Glutamatergic neuron (in vitro differentiated cells): ENCODE data around the gene CHID1. TPM values are rescaled to one million over a fixed set of nuclear protein-coding genes. Genes with fewer than 3 reads are reported as not detected.
A peak's percentile ranks its signal among the peaks of the same experiment; 100 is the strongest.

Experiments used
- DNase-seq: peaks from one replicate; pipeline ENCODE4 v3.0.0; 2022
- H3K27ac Mint-ChIP-seq: one replicate; pipeline ENCODE4 v1.8.0; 2020; ENCODE audit warnings: mild to moderate bottlenecking, mixed read lengths, inconsistent platforms; ENCODE audit not compliant: unreplicated experiment
- H3K27me3 Mint-ChIP-seq: one replicate; pipeline ENCODE4 v1.8.0; 2020; ENCODE audit warnings: mild to moderate bottlenecking, moderate library complexity, mixed read lengths, inconsistent platforms; ENCODE audit not compliant: unreplicated experiment
- H3K36me3 Mint-ChIP-seq: one replicate; pipeline ENCODE4 v1.8.0; 2020; ENCODE audit warnings: mild to moderate bottlenecking, mixed read lengths, inconsistent platforms; ENCODE audit not compliant: unreplicated experiment
- H3K4me1 Mint-ChIP-seq: one replicate; pipeline ENCODE4 v1.8.0; 2020; ENCODE audit warnings: mild to moderate bottlenecking, low read depth, mixed read lengths, inconsistent platforms; ENCODE audit not compliant: unreplicated experiment
- H3K4me3 Mint-ChIP-seq: one replicate; pipeline ENCODE4 v1.8.0; 2020; ENCODE audit warnings: mild to moderate bottlenecking, mixed read lengths, inconsistent platforms; ENCODE audit not compliant: unreplicated experiment
- H3K9me3 Mint-ChIP-seq: one replicate; pipeline ENCODE4 v1.8.0; 2020; ENCODE audit warnings: mild to moderate bottlenecking, moderate library complexity, mixed read lengths, inconsistent platforms; ENCODE audit not compliant: unreplicated experiment
- total RNA-seq: library from RNA; stranded (reverse); fragmentation: NEBNext Ultra II Directional; extraction: Animal tissue kit (Norgen Biotek cat#: 25700); gene quantifications from one replicate; pipeline ENCODE4 v1.2.1, GENCODE V29; 2021; ENCODE audit not compliant: unreplicated experiment
- TF ChIP-seq, protein P1 (sequence below): fragments of 200-600 bp; sonication (generic); IDR thresholded peaks from one replicate; pipeline ENCODE4 v1.5.0; 2021; ENCODE audit not compliant: partially characterized antibody, unreplicated experiment

The CHID1 gene
- total RNA-seq, 1 donor from 2014 or later: 56.1 TPM

DNA sequence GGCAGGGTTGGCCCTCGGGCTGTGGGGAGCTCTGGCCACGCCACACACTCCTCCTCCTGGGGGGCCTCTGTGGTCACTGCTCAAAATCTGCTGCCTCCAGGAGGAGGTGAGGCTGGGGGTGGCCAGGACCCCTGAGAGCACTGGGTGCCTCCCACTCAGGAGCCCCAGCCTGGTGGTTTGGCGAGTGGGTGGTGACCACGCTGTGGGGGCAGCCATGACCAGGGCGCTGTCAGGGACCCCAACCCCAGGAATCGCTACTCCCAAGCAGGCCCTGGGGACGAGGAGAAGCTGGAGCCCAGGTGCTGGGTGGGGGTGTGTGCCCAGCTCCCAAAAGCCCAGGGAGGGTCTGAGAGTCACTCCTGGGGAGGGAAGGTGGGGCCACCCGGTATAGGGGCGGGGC, 37.8 kb downstream of the CHID1 start:
- TF ChIP-seq, protein P1, sequence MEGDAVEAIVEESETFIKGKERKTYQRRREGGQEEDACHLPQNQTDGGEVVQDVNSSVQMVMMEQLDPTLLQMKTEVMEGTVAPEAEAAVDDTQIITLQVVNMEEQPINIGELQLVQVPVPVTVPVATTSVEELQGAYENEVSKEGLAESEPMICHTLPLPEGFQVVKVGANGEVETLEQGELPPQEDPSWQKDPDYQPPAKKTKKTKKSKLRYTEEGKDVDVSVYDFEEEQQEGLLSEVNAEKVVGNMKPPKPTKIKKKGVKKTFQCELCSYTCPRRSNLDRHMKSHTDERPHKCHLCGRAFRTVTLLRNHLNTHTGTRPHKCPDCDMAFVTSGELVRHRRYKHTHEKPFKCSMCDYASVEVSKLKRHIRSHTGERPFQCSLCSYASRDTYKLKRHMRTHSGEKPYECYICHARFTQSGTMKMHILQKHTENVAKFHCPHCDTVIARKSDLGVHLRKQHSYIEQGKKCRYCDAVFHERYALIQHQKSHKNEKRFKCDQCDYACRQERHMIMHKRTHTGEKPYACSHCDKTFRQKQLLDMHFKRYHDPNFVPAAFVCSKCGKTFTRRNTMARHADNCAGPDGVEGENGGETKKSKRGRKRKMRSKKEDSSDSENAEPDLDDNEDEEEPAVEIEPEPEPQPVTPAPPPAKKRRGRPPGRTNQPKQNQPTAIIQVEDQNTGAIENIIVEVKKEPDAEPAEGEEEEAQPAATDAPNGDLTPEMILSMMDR: no peak
- Mint-ChIP-seq H3K27me3 (peaks cover 12% of the 10 kb centered on the region), H3K27ac (no peak overlapping the region), H3K4me3 (no peak overlapping the region), H3K4me1 (peaks cover 6% of the 10 kb centered on the region), H3K36me3 (no peaks in the 10 kb centered on the region), H3K9me3 (peaks cover 2% of the 10 kb centered on the region)
- DNase-seq: no peak

DNA sequence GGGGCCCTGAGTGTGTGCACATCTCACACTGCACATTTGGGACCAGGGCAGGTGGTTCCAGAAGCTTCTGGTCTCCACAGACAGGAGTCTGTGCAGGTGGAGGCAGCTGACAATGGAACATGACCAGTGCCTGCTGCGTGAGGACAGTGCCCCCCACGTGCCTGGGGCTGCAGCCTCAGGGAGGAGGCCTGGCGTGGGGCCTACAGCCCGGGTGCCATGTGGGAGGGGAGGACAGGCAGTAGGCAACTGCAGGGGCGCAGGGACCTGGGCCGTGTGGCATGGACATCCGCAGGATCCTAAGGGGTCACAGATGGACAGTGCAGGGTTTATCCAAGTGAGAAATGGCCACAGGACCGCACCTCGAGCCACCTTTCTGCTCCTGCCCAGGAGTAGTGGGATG, 39.1 kb downstream of the CHID1 start:
- Mint-ChIP-seq H3K36me3 (no peaks in the 10 kb centered on the region), H3K4me1 (peaks cover 6% of the 10 kb centered on the region), H3K27me3 (peaks cover 12% of the 10 kb centered on the region), H3K4me3 (no peak overlapping the region), H3K9me3 (peaks cover 2% of the 10 kb centered on the region), H3K27ac (no peak overlapping the region)
- TF ChIP-seq, protein P1: no peak
- no peak for DNase-seq

DNA sequence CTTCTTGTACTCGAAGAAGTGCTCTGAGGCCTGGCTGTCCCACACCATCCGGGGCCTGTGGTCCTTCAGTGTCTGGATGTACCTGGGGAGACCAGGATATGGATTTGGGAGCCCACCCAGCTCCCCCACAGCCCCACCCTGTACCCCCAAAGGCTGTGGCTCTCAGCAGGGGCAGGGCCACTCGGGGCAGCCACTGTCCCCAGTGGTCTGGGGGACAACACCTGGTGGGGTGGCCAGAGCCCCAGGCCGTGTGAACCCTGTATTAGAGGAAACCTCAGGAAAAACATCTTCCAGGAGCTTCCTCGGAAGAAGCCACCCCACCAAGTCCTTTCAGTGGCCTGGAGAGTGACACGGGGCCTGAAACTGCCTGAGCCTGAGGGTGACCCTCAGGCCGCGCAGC, 40.2 kb downstream of the CHID1 start:
- no peaks in the 10 kb centered on the region for H3K36me3 Mint-ChIP-seq
- TF ChIP-seq, protein P1: peak; percentile 2
- no peak overlapping the region for H3K4me3 Mint-ChIP-seq
- no peak for DNase-seq
- H3K4me1 Mint-ChIP-seq: no peaks in the 10 kb centered on the region
- H3K27ac Mint-ChIP-seq: peak overlapping the region; percentile 43
- peaks cover 2% of the 10 kb centered on the region for H3K9me3 Mint-ChIP-seq
- H3K27me3 Mint-ChIP-seq: peaks cover 8% of the 10 kb centered on the region

DNA sequence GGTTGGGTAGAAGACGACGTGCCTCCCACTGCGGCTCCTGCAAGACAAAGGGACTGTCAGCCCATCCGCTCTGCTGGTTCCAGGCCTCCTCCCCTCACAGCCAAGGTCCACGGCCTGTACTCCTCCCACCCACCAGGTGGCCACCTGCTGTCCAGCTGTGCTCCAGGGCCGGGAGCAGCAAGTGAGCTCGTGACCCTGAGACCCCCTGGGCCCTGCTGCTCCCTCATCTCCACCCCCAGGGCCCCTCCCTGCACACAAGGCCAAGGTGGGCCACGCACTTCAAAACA, 40.5 kb downstream of the CHID1 start:
- TF ChIP-seq, protein P1: peak; percentile 25
- peak; percentile 71 for DNase-seq
- Mint-ChIP-seq H3K4me3 (no peak overlapping the region), H3K36me3 (no peaks in the 10 kb centered on the region), H3K27me3 (peaks cover 8% of the 10 kb centered on the region), H3K9me3 (peaks cover 2% of the 10 kb centered on the region), H3K27ac (peak overlapping the region; percentile 43), H3K4me1 (no peaks in the 10 kb centered on the region)

DNA sequence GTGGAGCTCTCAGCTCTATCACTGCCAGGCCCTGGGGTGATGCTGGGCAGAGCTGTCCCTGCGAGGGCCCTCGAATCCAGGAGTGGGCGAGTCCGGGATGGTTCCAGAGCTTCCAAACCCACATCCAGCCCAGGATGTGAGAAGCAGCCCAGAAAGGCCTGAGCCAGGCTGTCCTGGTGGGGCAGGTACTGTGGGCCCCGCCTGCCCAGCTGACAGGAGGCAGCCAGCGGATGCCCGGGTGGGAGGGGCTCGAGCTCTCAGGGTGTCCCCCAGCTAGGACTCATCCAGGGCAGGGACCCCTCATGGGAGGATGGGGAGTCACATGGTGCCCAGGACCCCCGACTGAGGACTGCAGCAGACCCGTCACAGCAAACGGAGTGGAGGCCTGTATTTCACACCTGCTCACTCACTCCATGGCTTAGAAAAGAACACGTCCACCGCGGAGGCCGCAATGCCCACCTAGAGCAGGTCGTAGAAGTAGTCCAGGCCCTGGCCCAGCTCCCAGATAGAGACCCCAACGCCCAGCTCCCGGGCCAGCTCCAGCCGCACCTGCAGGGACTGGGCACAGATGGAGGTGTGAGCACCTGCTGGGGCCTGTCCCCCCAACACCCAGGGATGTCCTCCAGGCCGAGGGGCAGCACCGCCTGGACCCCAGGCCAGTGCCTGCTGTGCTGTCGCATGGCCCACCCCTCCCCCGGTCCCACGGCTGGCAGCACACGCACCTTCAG, 41.0 kb downstream of the CHID1 start:
- H3K27me3 Mint-ChIP-seq: peaks cover 9% of the 10 kb centered on the region
- peak overlapping the region; percentile 70 for H3K27ac Mint-ChIP-seq
- peaks cover 2% of the 10 kb centered on the region for H3K9me3 Mint-ChIP-seq
- TF ChIP-seq, protein P1: no peak
- no peak overlapping the region for H3K4me3 Mint-ChIP-seq
- H3K36me3 Mint-ChIP-seq: no peaks in the 10 kb centered on the region
- no peak for DNase-seq
- H3K4me1 Mint-ChIP-seq: no peaks in the 10 kb centered on the region
